GM04504 (cell line): ENCODE measurements around the gene CLMP.
"Not testable (repeated sequence)": the region's sequence is repeated elsewhere in the genome, so short reads cannot be mapped to it uniquely, and the experiment has no call there.

Source experiments
- DNase-seq: peaks from one replicate; pipeline ENCODE4 v3.0.0-alpha.2; 2012; ENCODE audit warnings: low read depth

The CLMP gene

GRCh38 chr11:123168241-123168640, 26.8 kb downstream of the CLMP start:
- DNase-seq: no peak

DNA sequence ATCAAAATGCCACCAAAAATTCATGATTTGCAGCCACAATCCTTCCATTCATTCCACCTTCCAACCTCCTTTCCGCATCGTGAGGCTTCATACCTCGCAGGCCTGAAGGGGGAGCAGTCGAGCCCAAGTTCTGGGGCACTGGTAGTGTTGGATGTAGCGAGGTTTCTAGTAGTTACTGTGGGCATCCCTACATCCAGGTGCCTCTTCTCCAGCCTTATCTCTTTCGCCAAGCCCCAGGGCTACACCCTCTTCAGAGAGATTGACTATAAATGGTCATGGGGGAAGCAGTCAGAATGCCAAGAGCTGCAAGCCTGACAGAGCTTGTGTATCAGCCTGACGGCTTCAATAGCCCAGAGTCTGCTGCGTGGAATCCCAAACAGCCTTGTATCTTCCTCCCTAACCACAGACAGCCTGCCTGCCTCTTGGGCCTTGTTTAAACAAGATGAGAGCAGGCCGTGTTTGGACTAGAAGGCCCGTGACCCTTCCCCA, 28.9 kb downstream of the CLMP start:
- DNase-seq: no peak

- no peak for DNase-seq
Observed at GRCh38 chr11:123164732-123165450, 30.2 kb downstream of the CLMP start.

GRCh38 chr11:123163621-123164020, 31.4 kb downstream of the CLMP start:
- DNase-seq: no peak

GRCh38 chr11:123161376-123162030, 33.5 kb downstream of the CLMP start:
- no peak for DNase-seq

DNA sequence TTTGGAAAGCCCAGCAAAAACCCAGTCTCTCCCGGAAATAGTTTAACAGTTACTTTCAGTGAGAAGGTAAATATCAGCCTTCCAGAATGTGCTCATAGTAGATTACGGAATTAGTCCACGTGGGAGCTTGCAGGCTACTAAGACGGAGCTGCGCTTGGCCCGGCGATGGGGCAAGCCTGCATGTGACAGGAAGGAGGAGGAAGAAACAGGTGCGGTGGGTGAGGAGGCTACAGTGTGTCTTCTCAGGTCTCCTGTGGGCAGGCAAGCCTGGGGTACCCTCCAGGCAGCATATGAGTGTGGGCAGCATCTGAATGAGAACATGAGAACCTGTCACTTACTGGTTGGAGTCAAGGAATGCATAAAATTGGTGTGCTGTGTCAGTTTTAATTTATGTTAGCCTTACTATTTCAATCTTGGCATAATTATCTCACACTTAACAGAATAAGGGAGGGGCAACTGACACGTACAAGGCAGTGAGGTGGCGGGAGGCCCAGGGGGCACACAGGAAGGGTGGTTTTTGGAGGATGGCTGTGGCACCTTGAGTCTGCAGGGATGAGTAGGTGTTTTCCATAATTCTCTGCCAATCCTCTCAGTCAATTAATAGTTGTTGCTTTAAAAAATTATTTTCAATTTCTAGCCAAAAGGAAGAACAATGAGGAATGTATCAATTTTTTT, 35.7 kb downstream of the CLMP start:
- no peak for DNase-seq

GRCh38 chr11:123158033-123159003, 36.7 kb downstream of the CLMP start:
- no peak for DNase-seq

DNA sequence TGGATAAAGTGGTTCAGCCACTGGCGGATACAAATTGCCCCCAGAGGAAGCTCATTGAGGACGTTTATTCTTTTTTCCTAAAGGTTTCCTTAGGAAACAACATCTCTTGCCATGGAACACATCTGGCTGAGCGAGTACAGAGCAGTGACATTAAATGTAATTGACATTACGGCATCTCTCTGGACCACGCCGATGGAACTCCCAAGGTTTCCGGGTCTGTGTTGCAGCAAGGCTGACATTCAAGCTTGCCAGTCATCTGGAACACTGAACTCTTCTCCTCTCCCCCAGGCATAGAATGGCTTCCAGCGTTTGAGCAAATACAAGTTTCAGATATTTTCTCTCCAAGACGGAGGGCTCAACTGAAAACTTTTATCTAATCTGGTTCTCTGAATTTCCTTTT, 42.1 kb downstream of the CLMP start:
- no peak for DNase-seq

GRCh38 chr11:123152346-123152745, 42.7 kb downstream of the CLMP start:
- DNase-seq: not testable (repeated sequence)

DNA sequence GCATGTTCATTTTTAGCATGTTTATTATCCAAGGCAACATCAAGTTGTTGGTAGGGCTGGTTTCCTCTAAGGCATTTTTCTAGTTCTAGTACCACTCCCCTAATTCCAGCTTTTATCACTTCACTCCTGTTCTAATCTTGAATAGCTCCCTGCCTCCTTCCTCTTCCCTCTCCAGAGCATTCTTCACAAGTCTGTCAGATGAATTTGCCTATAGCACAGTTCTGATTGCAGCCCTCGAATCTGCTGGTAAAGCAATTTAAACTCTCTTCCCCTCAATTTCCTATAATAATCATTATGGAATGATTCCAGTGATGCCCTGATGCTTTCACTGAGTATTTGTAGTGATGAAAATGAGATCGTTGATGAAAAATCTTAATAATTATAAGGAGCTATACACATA, 43.3 kb downstream of the CLMP start:
- DNase-seq: no peak

- no peak for DNase-seq
Observed at GRCh38 chr11:123151366-123151765, 43.7 kb downstream of the CLMP start.

DNA sequence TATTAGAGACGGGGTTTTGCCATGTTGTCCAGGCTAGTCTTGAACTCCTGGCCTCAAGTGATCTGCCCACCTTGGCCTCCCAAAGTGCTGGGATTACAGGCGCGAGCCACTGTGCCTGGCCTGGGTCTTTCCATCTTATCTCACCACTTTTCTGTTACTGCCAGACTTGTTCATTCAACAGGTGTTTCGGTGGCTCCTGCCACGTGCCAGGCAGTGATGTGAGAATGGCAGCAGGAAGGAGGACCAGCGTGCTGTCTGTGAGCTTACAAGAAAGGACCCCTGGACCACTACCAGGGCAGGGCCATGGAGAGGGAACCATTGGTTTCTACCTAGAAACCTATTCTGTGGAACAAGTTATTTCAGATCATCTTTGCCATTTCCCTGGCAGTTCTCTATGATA, 44.2 kb downstream of the CLMP start:
- no peak for DNase-seq

GRCh38 chr11:123148965-123149364, 46.1 kb downstream of the CLMP start:
- DNase-seq: no peak

DNA sequence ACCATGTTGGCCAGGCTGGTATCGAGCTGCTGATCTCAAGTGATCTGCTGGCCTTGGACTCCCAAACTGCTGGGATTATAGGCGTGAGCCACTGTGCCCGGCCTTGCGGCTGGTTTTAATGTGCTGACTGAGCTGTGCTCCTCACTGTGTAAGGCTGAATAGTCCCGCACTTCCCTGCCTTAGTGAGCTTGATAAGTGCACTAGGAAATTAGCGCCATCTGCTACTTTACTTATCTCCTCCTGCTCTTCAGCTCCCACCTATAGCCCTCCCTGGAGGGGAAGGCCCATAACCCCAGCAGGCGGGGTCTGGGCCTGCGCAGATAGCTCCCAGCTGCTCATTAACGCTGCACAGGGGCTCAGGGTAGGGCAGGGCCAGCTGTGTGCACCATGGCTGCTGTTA, 49.4 kb downstream of the CLMP start:
- no peak for DNase-seq

DNA sequence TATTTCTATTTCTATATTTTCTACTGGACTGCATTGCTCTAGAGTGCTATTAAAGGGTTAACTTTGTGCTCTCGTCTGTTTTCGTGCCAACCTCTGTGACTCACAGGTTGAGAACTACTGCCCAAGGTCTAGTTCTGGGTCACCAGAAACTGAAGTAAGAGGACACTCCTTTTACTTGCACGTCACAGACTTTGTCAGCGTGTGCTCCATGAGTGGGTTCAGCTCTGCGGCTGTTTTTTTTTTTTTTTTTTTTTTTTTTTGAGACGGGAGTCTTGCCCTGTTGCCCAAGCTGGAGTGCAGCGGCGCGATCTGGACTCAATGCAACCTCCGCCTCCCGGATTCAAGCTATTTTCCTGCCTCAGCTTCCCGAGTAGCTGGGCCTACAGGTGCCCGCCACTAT, 49.8 kb downstream of the CLMP start:
- peak; percentile 79 for DNase-seq

DNA sequence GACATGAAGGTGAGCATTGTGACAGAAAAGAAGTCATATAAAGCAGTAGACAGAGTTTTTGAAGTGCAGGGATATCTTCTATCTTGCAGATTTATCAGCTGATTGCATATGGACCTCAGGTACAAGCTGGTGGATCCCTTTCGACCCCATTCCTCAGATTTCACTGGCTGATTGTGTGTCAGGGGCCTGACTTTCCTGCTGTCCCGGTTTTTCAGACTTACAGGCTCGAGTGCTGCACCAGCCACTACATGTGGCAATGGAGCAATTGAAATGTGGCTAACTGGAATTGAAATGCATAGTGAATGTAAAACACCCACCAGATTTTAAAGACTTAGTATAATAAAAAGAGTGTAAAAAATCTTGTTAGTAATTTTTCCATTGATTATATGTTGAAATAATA, 50.3 kb downstream of the CLMP start:
- no peak for DNase-seq

DNA sequence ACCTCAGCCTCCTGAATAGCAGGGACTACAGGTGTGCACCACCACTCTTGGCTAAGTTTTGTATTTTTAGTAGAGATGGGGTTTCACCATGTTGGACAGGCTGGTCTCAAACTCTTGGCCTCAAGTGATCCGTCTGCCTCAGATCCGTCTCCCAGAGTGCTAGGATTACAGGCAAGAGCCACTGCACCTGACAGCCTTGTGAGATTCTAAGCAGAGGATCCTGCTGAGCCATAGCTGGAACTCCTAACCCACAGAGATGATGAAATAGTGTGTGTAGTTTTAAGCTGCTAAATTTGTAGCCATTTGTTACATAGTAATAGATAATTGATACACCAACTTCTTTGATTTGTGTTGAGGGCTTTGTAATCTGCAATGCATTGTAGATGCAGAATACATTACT, 51.1 kb downstream of the CLMP start:
- no peak for DNase-seq

DNA sequence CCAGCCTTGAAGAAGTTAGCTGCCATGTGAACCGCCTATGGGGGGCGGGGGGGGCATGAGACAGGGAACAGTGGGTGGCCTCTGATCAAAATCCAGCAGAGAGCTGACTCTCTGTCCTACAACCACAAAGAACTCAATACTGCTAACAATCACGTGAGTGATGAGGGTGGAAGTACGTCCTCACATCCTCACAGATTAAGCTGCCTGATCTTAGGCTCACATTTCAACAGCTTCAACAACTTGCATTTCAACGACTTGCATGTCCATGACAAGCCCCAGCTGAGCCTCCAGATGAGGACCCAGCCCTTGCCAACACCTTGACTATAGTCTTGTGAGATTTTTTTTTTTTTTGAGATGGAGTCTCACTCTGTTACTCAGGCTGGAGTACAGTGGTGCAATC, 51.6 kb downstream of the CLMP start:
- DNase-seq: no peak

GRCh38 chr11:123139206-123139605, 55.8 kb downstream of the CLMP start:
- DNase-seq: no peak

- peak; percentile 86 for DNase-seq
Observed at GRCh38 chr11:123137431-123138224, 57.4 kb downstream of the CLMP start.

GRCh38 chr11:123135863-123136446, 59.1 kb downstream of the CLMP start:
- DNase-seq: no peak
